Activated CD8-positive, alpha-beta T cell treated with anti-CD3 and anti-CD28 coated beads for 36 hours (primary cell): ENCODE results near the gene PRDM5. TPM values are rescaled to one million over a fixed set of nuclear protein-coding genes. Genes with fewer than 3 reads are reported as not detected.

Experiments used
- ATAC-seq: fragments of 200-7000 bp; cut with Tn5 transposase; one replicate; pipeline ENCODE4 v1.10.0; 2021; ENCODE audit warnings: mild to moderate bottlenecking, moderate library complexity
- CTCF ChIA-PET: fragments of 350-600 bp; sonication (Branson Sonifier 250); formaldehyde crosslinking; loops from one replicate; lab custom pipeline; 2021; ENCODE audit warnings: antibody characterized with exemption; lab: Charles Lee
- POLR2A ChIA-PET: fragments of 350-600 bp; sonication (Branson Sonifier 250); formaldehyde crosslinking; loops from one replicate; lab custom pipeline; 2021; ENCODE audit warnings: antibody characterized with exemption; lab: Charles Lee
- DNase-seq: peaks from one replicate; pipeline ENCODE4 v3.0.0-alpha.2; 2020
- H3K27ac Mint-ChIP-seq: one replicate; pipeline ENCODE4 v1.8.0; 2021; ENCODE audit warnings: mild to moderate bottlenecking, mixed read lengths
- H3K27me3 Mint-ChIP-seq: one replicate; pipeline ENCODE4 v1.8.0; 2021; ENCODE audit warnings: mixed read lengths
- H3K36me3 Mint-ChIP-seq: one replicate; pipeline ENCODE4 v1.8.0; 2021; ENCODE audit warnings: low read depth, mixed read lengths
- H3K4me1 Mint-ChIP-seq: one replicate; pipeline ENCODE4 v1.8.0; 2021; ENCODE audit warnings: low read depth, mixed read lengths
- H3K4me3 Mint-ChIP-seq: one replicate; pipeline ENCODE4 v1.8.0; 2021; ENCODE audit warnings: mild to moderate bottlenecking, moderate library complexity, mixed read lengths
- H3K9me3 Mint-ChIP-seq: one replicate; pipeline ENCODE4 v1.8.0; 2021; ENCODE audit warnings: mixed read lengths
- intact Hi-C: fragments of 100-400 bp; cut with micrococcal nuclease; formaldehyde crosslinking; loops from one replicate; pipeline ENCODE4 v1.10.0; 2022
- total RNA-seq, 2 experiments: library from RNA; stranded (reverse); gene quantifications; one replicate each; pipeline ENCODE4 v1.2.3, GENCODE V29; 2021
- TF ChIP-seq, protein P1 (sequence below): fragments of 200-600 bp; IDR thresholded peaks from one replicate; pipeline ENCODE4 v1.8.0; 2022; ENCODE audit warnings: antibody characterized with exemption, mild to moderate bottlenecking

The PRDM5 gene
- total RNA-seq, 2 experiments from 2014 or later: 0.51 to 0.52 TPM

DNA sequence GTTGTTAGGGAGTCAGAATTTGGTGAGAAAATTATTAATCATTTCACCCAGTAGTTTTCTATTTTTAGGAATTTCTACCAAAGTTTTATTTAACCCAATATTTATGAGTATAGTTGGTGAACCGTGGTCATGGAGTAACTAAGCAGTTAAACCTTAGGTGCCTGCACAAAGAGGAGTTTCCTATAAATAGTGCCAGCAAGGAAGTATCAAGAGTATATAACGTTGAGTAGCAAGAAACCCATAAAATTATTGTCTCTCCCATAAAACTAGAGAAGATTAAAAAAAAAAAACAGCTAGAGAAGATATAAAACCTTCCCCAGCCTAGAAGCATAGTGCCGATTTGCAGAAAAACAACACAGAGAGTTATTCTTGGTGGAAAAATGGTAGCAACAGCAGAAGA is 158.9 kb downstream of the PRDM5 start:
- Mint-ChIP-seq H3K36me3 (no peaks in the 10 kb centered on the region), H3K9me3 (peaks cover 4% of the 10 kb centered on the region), H3K27me3 (no peaks in the 10 kb centered on the region), H3K4me3 (no peak overlapping the region), H3K4me1 (no peaks in the 10 kb centered on the region), H3K27ac (no peak overlapping the region)
- DNase-seq (no peak), ATAC-seq (no peak)
- POLR2A ChIA-PET: no interaction called here
- TF ChIP-seq, protein P1, sequence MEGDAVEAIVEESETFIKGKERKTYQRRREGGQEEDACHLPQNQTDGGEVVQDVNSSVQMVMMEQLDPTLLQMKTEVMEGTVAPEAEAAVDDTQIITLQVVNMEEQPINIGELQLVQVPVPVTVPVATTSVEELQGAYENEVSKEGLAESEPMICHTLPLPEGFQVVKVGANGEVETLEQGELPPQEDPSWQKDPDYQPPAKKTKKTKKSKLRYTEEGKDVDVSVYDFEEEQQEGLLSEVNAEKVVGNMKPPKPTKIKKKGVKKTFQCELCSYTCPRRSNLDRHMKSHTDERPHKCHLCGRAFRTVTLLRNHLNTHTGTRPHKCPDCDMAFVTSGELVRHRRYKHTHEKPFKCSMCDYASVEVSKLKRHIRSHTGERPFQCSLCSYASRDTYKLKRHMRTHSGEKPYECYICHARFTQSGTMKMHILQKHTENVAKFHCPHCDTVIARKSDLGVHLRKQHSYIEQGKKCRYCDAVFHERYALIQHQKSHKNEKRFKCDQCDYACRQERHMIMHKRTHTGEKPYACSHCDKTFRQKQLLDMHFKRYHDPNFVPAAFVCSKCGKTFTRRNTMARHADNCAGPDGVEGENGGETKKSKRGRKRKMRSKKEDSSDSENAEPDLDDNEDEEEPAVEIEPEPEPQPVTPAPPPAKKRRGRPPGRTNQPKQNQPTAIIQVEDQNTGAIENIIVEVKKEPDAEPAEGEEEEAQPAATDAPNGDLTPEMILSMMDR: no peak
- CTCF ChIA-PET: no interaction called here
- intact Hi-C loops: no loop called here

DNA sequence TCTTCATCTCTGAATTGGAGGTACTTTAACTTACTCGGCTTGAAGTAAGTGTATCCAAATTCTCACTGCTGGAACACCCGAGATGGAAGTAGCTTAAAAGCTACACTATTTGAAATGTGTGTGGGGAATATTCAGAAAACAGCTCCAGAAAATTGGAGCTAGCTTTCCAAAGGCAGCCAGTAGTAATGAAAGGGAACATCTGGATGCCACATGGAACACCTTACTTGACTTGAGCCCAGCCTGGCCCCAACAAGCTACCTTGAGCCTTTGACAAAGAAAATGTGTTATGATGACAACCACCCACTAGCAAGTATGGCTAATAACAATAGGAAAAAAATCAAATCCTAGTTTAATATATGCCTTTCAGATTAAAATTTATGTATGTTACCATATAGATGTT is 161.5 kb downstream of the PRDM5 start:
- intact Hi-C loops: no loop called here
- H3K9me3 Mint-ChIP-seq: no peaks in the 10 kb centered on the region
- H3K36me3 Mint-ChIP-seq: no peaks in the 10 kb centered on the region
- H3K4me3 Mint-ChIP-seq: no peak overlapping the region
- H3K4me1 Mint-ChIP-seq: no peaks in the 10 kb centered on the region
- CTCF ChIA-PET: no interaction called here
- no peak for DNase-seq
- no peaks in the 10 kb centered on the region for H3K27me3 Mint-ChIP-seq
- TF ChIP-seq, protein P1: no peak
- no peak overlapping the region for H3K27ac Mint-ChIP-seq
- POLR2A ChIA-PET: no interaction called here
- no peak for ATAC-seq

DNA sequence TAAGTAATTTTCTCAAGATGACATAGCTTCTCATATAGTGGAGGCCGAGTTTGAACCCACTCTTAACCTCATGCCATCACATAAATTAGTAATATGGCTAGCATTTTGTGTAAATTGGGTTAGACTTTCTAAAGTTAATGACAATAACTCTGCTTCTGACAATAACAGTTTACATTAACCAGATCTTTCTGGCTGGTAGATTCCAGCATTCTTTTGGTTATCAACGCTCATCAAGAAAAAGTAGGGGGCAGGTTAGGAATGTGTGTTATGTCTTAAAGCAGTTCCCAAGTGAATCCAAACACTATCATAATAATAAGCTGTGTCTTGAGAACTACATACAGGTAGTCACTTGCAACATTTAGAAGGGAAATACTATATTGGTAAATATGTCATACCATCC is 162.5 kb downstream of the PRDM5 start:
- H3K36me3 Mint-ChIP-seq: no peaks in the 10 kb centered on the region
- CTCF ChIA-PET: interaction anchor here (1.3 kb wide), 1 partner anchor 47 kb away, joined by 3 read pairs; no protein-coding TSS in a partner anchor
- TF ChIP-seq, protein P1: no peak
- intact Hi-C loops: no loop called here
- no peaks in the 10 kb centered on the region for H3K27me3 Mint-ChIP-seq
- POLR2A ChIA-PET: no interaction called here
- H3K4me3 Mint-ChIP-seq: no peak overlapping the region
- no peak overlapping the region for H3K27ac Mint-ChIP-seq
- no peaks in the 10 kb centered on the region for H3K4me1 Mint-ChIP-seq
- ATAC-seq: no peak
- DNase-seq: no peak
- H3K9me3 Mint-ChIP-seq: no peaks in the 10 kb centered on the region

DNA sequence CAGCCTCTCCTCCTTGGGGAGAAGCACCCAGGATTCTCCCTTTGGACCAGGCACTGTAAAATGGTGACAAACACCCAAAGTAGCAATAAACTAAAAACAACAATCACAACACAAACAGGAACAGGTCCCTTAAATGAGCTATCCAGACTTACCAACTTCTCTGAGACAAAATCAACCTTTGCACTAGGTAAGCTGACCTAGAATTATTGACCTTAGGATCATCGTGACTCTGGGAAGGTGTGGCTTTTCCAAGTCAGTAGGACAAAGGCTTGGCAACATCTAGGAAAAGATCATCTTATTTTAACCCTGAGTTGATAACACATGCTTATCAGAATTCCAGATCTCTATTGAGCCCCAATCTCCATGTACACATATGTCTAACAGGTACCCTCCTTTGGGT is 166.7 kb downstream of the PRDM5 start:
- Mint-ChIP-seq H3K36me3 (no peaks in the 10 kb centered on the region), H3K4me3 (no peak overlapping the region), H3K27ac (no peak overlapping the region), H3K4me1 (no peaks in the 10 kb centered on the region), H3K27me3 (no peaks in the 10 kb centered on the region), H3K9me3 (peaks cover 3% of the 10 kb centered on the region)
- TF ChIP-seq, protein P1: no peak
- no peak for ATAC-seq
- intact Hi-C loops: no loop called here
- no peak for DNase-seq
- CTCF ChIA-PET: interaction anchor here (1.2 to 2.1 kb wide), 2 partner anchors 10 to 552 kb away, joined by 4 read pairs; no protein-coding TSS in a partner anchor
- POLR2A ChIA-PET: no interaction called here

DNA sequence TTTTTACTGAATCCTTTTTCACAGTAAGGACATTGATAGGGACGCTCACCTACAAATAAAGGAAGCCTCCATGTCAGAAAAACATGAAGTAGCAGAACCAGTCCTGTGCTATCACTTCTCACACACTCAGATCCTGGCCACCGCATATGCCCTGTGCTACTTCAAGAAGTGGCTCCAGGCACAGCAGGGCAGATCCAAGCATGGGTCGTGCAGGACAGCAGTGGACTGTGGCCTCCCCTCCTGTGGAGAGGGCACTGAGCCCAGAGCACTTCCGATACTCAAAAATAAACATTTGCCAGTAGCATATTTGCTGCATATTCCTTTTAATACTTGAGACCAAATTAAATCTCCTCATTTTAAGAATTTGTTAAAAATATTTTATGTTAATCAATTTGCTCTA is 167.9 kb downstream of the PRDM5 start:
- ChIA-PET CTCF (no interaction called here), POLR2A (no interaction called here)
- H3K27ac Mint-ChIP-seq: no peak overlapping the region
- TF ChIP-seq, protein P1: no peak
- peaks cover 9% of the 10 kb centered on the region for H3K9me3 Mint-ChIP-seq
- H3K36me3 Mint-ChIP-seq: peaks cover 2% of the 10 kb centered on the region
- H3K4me1 Mint-ChIP-seq: no peaks in the 10 kb centered on the region
- no peaks in the 10 kb centered on the region for H3K27me3 Mint-ChIP-seq
- DNase-seq: no peak
- no peak overlapping the region for H3K4me3 Mint-ChIP-seq
- no peak for ATAC-seq
- intact Hi-C loops: no loop called here
